HG03108 (cell line): ENCODE data around the gene MTSS2.

Experiments
- ATAC-seq: cut with Tn5 transposase; IDR thresholded peaks from one replicate; pipeline ENCODE4 v1.9.1; 2021; ENCODE audit warnings: moderate library complexity; ENCODE audit not compliant: unreplicated experiment

The MTSS2 gene

GRCh38 chr16:70715055-70715858 lies 29.4 kb upstream of the MTSS2 start:
- no peak for ATAC-seq

- no peak for ATAC-seq
Measured at GRCh38 chr16:70714581-70715054, 28.8 kb upstream of the MTSS2 start.

GRCh38 chr16:70713824-70714223 lies 28.0 kb upstream of the MTSS2 start:
- no peak for ATAC-seq

GRCh38 chr16:70713342-70713741 lies 27.5 kb upstream of the MTSS2 start:
- ATAC-seq = no peak

GRCh38 chr16:70712942-70713341 lies 27.1 kb upstream of the MTSS2 start:
- ATAC-seq = no peak

- no peak for ATAC-seq
Measured at GRCh38 chr16:70712359-70712758, 26.5 kb upstream of the MTSS2 start.

- ATAC-seq = no peak
Measured at GRCh38 chr16:70711211-70712031, 25.6 kb upstream of the MTSS2 start.

GRCh38 chr16:70710422-70711210 lies 24.8 kb upstream of the MTSS2 start:
- no peak for ATAC-seq

GRCh38 chr16:70709942-70710341 lies 24.1 kb upstream of the MTSS2 start:
- no peak for ATAC-seq

- no peak for ATAC-seq
Measured at GRCh38 chr16:70709457-70709856, 23.6 kb upstream of the MTSS2 start.

- no peak for ATAC-seq
Measured at GRCh38 chr16:70708366-70709246, 22.8 kb upstream of the MTSS2 start.

GRCh38 chr16:70706948-70707465 lies 21.2 kb upstream of the MTSS2 start:
- no peak for ATAC-seq

GRCh38 chr16:70705056-70705455 lies 19.2 kb upstream of the MTSS2 start:
- no peak for ATAC-seq

- no peak for ATAC-seq
Measured at GRCh38 chr16:70704586-70704985, 18.7 kb upstream of the MTSS2 start.

GRCh38 chr16:70703835-70704381 lies 18.1 kb upstream of the MTSS2 start:
- no peak for ATAC-seq

GRCh38 chr16:70703041-70703834 lies 17.4 kb upstream of the MTSS2 start:
- no peak for ATAC-seq

- ATAC-seq = no peak
Measured at GRCh38 chr16:70702624-70703023, 16.8 kb upstream of the MTSS2 start.

- ATAC-seq = no peak
Measured at GRCh38 chr16:70701998-70702397, 16.1 kb upstream of the MTSS2 start.

GRCh38 chr16:70701596-70701995 lies 15.7 kb upstream of the MTSS2 start:
- ATAC-seq = no peak
